ENCODE results near the gene ARHGAP11A. TPM values are rescaled to one million over a fixed set of nuclear protein-coding genes. Genes with fewer than 3 reads are reported as not detected.

ARHGAP11A gene
- total RNA-seq, 1 donor from 2014 or later, result 42.4 TPM

DNA sequence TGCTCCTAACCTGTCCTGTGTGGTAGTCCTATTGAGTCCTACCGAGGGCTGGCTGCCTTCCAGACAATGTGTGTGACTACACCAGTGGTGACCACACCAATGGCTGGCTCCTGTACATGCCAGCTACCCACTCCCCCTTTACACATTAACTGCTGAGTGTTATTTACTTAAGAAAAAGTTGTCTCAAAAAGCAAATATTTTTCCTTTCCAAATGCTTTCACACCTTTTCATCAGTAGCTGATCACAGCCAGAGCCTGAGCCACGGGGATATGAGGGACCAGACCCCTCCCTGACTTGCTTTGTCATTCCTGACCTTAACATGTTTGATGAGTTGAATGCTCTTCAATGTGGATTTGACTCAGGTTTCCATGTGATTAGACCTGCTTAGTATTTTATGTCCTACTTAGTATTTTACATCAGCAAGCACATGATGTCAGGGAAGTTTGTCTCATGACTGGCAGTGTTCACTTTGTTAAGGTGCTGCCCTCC, 72.9 kb downstream of the ARHGAP11A start:
- no peak overlapping the region for H3K4me3 ChIP-seq (ENCODE audit: low read depth, low read length)
- peak; percentile 89 for DNase-seq (ENCODE audit: low read depth)
- TF ChIP-seq CTCF (conservative IDR thresholded peaks at IDR 0.05; ENCODE audit: low read depth, low read length), result no peak

Other genes starting within 250 kb of the ARHGAP11A start
- 0.07 TPM in 1 of 2 replicates, not detected in the other for gene GOLGA8K, start 212.2 kb upstream of the ARHGAP11A start, total RNA-seq
- gene GOLGA8O, start 159.9 kb upstream of the ARHGAP11A start, total RNA-seq, result 0.29 TPM in 1 of 2 replicates, not detected in the other
- 0.29 and 0.46 TPM in 2 replicates for gene GOLGA8N, start 22.0 kb upstream of the ARHGAP11A start, total RNA-seq
- 4.9 and 18.4 TPM in 2 replicates for gene SCG5, start 26.2 kb downstream of the ARHGAP11A start, total RNA-seq
- 4.0 and 15.9 TPM in 2 replicates for gene GREM1, start 102.5 kb downstream of the ARHGAP11A start, total RNA-seq

Data from epithelial cell of proximal tubule (primary cell).